ENCODE measurements around the gene CADPS. TPM values are rescaled to one million over a fixed set of nuclear protein-coding genes. Genes with fewer than 3 reads are reported as not detected.
A peak's percentile ranks its signal among the peaks of the same experiment; 100 is the strongest.

CADPS gene
- total and polyA plus RNA-seq, 4 donors: 0.13 to 0.99 (median 0.75) TPM; not detected in 1

DNA sequence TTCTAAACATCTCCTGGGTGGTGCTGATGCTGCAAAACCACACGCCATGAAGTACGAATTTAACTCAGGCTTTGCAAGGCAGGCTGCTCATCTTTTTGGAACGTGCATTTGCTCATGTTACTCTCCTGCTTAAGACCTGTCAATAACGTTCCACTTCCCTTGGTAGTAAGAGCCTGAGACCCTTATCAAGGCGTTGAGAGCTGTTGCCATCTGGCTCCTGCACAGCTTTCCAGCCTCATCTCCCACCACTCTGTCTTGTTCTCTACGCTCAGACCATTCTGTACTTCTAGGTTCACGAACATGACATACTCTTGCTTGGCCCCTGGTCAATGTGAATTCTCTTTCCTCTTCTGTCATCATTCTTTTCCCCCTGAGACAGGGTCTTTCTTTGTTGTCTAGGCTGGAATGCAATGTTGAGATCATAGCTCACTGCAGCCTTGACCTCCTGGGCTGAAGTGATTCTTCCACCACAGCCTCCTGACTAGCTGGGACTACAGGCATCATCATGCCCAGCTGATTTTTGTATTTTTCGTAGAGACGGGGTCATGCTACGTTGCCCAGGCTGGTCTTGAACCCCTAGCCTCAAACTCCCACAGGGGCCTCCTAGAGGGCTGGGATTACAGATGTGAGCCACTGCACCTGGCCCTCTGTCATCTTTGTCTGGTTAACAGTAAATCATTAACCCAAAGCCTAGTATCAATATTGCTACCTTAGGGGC, 202.8 kb downstream of the CADPS start:
- H3K9me3 ChIP-seq (ENCODE audit: control insufficient read depth, low read length): peaks cover 2% of the 10 kb centered on the region
- no peak overlapping the region for H3K4me3 ChIP-seq (ENCODE audit: low read length in 2 of 2)
- ATAC-seq (ENCODE audit: low FRiP score): no peak
- H3K36me3 ChIP-seq (ENCODE audit: control insufficient read depth in 1 of 2, insufficient read depth in 2 of 2, low read length in 1 of 2): no peaks in the 10 kb centered on the region
- H3K4me1 ChIP-seq (ENCODE audit: control insufficient read depth in 1 of 2, insufficient read depth in 2 of 2, low read length in 2 of 2): no peaks in the 10 kb centered on the region
- H3K27ac ChIP-seq (ENCODE audit: low read depth in 1 of 2, low read length in 2 of 2): no peak overlapping the region
- no peaks in the 10 kb centered on the region for H3K27me3 ChIP-seq (ENCODE audit: control insufficient read depth in 1 of 2, insufficient read depth in 2 of 2, low read length in 1 of 2)
- WGBS, 2 donors: 65 to 67% methylated on average over 10 of the region's 10 CpGs
- DNase-seq: no peak
- intact Hi-C loops (cut with DNase I): no loop called here

GRCh38 chr3:62670351-62670750, 204.9 kb downstream of the CADPS start:
- H3K27me3 ChIP-seq (ENCODE audit: control insufficient read depth in 1 of 2, insufficient read depth in 2 of 2, low read length in 1 of 2): no peaks in the 10 kb centered on the region
- DNase-seq (no peak), ATAC-seq (ENCODE audit: low FRiP score) (no peak)
- intact Hi-C loops (cut with DNase I): no loop called here
- H3K36me3 ChIP-seq (ENCODE audit: control insufficient read depth in 1 of 2, insufficient read depth in 2 of 2, low read length in 1 of 2): no peaks in the 10 kb centered on the region
- peaks cover 2% of the 10 kb centered on the region for H3K9me3 ChIP-seq (ENCODE audit: control insufficient read depth, low read length)
- H3K27ac ChIP-seq (ENCODE audit: low read depth in 1 of 2, low read length in 2 of 2): no peak overlapping the region
- no peaks in the 10 kb centered on the region for H3K4me1 ChIP-seq (ENCODE audit: control insufficient read depth in 1 of 2, insufficient read depth in 2 of 2, low read length in 2 of 2)
- no peak overlapping the region for H3K4me3 ChIP-seq (ENCODE audit: low read length in 2 of 2)

DNA sequence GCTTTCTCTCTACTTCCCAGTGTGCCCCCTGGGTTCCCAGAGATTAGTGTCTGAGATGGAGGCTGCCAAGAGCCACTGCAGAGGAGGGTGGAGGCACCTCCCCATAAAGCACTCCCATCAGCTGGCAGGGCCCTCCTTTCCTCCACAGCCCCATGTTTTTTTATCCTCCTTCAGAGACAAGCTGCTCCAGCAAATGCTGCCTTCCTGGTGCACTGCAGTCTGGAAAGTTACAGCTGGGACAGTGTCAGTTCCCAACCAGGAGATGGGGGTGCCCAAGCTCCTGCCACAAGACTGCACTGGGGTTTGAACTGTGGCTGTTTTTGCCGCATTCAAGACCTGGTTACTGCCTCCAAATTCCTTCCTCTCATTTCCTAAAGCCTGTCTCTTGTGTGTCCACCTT, 206.1 kb downstream of the CADPS start:
- WGBS, 2 donors: 46 to 68% methylated on average over 1 of the region's 1 CpG
- Histone ChIP-seq H3K27ac (ENCODE audit: low read depth in 1 of 2, low read length in 2 of 2) (no peak overlapping the region), H3K36me3 (ENCODE audit: control insufficient read depth in 1 of 2, insufficient read depth in 2 of 2, low read length in 1 of 2) (no peaks in the 10 kb centered on the region), H3K27me3 (ENCODE audit: control insufficient read depth in 1 of 2, insufficient read depth in 2 of 2, low read length in 1 of 2) (no peaks in the 10 kb centered on the region), H3K4me3 (ENCODE audit: low read length in 2 of 2) (no peak overlapping the region), H3K4me1 (ENCODE audit: control insufficient read depth in 1 of 2, insufficient read depth in 2 of 2, low read length in 2 of 2) (no peaks in the 10 kb centered on the region), H3K9me3 (ENCODE audit: control insufficient read depth, low read length) (no peaks in the 10 kb centered on the region)
- ATAC-seq (ENCODE audit: low FRiP score): no peak
- intact Hi-C loops (cut with DNase I): loop anchor here in 1 of 2 donors (10.0 kb wide), 1 partner anchor 526 kb away; no protein-coding TSS in a partner anchor
- no peak for DNase-seq

- intact Hi-C loops (cut with DNase I): loop anchor here in 1 of 2 donors (10.0 kb wide), 1 partner anchor 527 kb away; no protein-coding TSS in a partner anchor
Observed at GRCh38 chr3:62667714-62668113, 207.5 kb downstream of the CADPS start.

DNA sequence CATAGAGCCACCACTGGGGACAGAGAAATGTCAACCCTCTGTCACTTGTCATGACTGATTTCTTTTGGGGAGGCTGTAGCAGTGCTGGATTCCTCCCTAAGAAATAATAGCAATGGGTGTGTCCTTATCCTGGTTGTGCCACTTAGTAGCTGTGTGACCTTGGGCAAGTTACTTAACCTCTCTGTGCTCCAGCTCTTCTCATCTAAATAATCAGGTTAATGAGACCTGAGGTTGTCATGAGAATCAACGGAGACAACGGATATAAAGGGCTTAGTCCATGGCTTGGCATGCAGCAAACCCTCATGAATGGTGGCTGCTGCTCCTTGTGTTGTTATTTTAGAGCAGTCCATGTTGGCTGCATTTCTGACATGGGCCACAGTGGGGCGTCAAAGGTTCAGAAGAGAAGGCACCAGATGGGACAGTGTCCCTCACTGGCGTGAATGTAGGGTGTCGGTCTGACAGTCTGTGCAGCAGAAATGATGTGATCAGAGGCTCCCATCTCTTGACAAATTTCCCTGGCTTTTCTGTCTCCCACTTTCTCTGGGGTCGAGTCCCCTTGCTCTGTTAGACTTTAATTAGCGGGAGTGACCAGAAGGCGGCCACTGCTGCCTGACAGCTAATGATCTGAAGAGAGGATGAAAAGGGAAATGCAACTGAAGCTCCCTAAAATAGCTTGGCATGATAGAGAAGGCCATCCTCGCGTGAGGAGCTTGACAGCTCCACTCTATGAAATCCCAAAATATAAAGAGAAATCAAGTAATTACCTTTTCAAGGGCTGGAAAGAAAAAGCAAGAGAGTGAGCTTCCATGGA, 209.4 kb downstream of the CADPS start:
- no peaks in the 10 kb centered on the region for H3K4me1 ChIP-seq (ENCODE audit: control insufficient read depth in 1 of 2, insufficient read depth in 2 of 2, low read length in 2 of 2)
- 6 to 8% methylated on average over 10 of the region's 10 CpGs for WGBS, 2 donors
- intact Hi-C loops (cut with DNase I): loop anchor here in 1 of 2 donors (10.0 kb wide), 1 partner anchor 529 kb away; no protein-coding TSS in a partner anchor
- DNase-seq (peak in 1 of 2 donors; percentile 65), ATAC-seq (ENCODE audit: low FRiP score) (peak; percentile 67)
- no peaks in the 10 kb centered on the region for H3K27me3 ChIP-seq (ENCODE audit: control insufficient read depth in 1 of 2, insufficient read depth in 2 of 2, low read length in 1 of 2)
- no peak overlapping the region for H3K4me3 ChIP-seq (ENCODE audit: low read length in 2 of 2)
- H3K9me3 ChIP-seq (ENCODE audit: control insufficient read depth, low read length): no peaks in the 10 kb centered on the region
- no peak overlapping the region for H3K27ac ChIP-seq (ENCODE audit: low read depth in 1 of 2, low read length in 2 of 2)
- H3K36me3 ChIP-seq (ENCODE audit: control insufficient read depth in 1 of 2, insufficient read depth in 2 of 2, low read length in 1 of 2): no peaks in the 10 kb centered on the region

More at GRCh38 chr3:62667714-62668113, 207.5 kb downstream of the CADPS start:
- no peaks in the 10 kb centered on the region for H3K9me3 ChIP-seq (ENCODE audit: control insufficient read depth, low read length)
- 70 to 84% methylated on average over 5 of the region's 5 CpGs for WGBS, 2 donors
- H3K27ac ChIP-seq (ENCODE audit: low read depth in 1 of 2, low read length in 2 of 2): no peak overlapping the region
- ATAC-seq (ENCODE audit: low FRiP score) (no peak), DNase-seq (no peak)
- H3K4me1 ChIP-seq (ENCODE audit: control insufficient read depth in 1 of 2, insufficient read depth in 2 of 2, low read length in 2 of 2): no peaks in the 10 kb centered on the region
- no peak overlapping the region for H3K4me3 ChIP-seq (ENCODE audit: low read length in 2 of 2)
- H3K36me3 ChIP-seq (ENCODE audit: control insufficient read depth in 1 of 2, insufficient read depth in 2 of 2, low read length in 1 of 2): no peaks in the 10 kb centered on the region
- H3K27me3 ChIP-seq (ENCODE audit: control insufficient read depth in 1 of 2, insufficient read depth in 2 of 2, low read length in 1 of 2): no peaks in the 10 kb centered on the region

GRCh38 chr3:62662677-62663076, 212.5 kb downstream of the CADPS start:
- intact Hi-C loops (cut with DNase I): loop anchor here in 1 of 2 donors (10.0 kb wide), 1 partner anchor 532 kb away; no protein-coding TSS in a partner anchor
- no peaks in the 10 kb centered on the region for H3K4me1 ChIP-seq (ENCODE audit: control insufficient read depth in 1 of 2, insufficient read depth in 2 of 2, low read length in 2 of 2)
- no peaks in the 10 kb centered on the region for H3K36me3 ChIP-seq (ENCODE audit: control insufficient read depth in 1 of 2, insufficient read depth in 2 of 2, low read length in 1 of 2)
- DNase-seq (no peak), ATAC-seq (ENCODE audit: low FRiP score) (no peak)
- no peaks in the 10 kb centered on the region for H3K27me3 ChIP-seq (ENCODE audit: control insufficient read depth in 1 of 2, insufficient read depth in 2 of 2, low read length in 1 of 2)
- 38% methylated on average over 6 of the region's 6 CpGs for WGBS, 2 donors
- H3K27ac ChIP-seq (ENCODE audit: low read depth in 1 of 2, low read length in 2 of 2): no peak overlapping the region
- H3K4me3 ChIP-seq (ENCODE audit: low read length in 2 of 2): no peak overlapping the region
- no peaks in the 10 kb centered on the region for H3K9me3 ChIP-seq (ENCODE audit: control insufficient read depth, low read length)

DNA sequence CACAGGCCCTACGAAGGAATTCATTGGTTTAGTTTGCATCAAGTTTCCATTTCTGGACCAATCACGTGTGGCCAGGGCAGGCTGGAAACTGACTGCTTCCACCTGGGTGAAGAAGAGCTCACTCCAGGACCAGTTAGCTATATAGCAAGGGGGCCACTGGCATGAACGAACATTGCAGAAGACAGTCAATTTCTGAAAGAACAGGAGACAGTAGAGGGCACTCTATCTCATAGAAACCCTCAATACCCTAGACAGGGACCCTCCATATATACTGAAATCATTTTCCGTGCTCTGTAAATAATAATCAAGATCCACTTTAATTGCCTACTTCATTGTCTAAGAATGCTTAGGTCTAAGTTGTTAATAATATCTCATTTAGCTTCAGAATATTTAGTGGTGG, 215.6 kb downstream of the CADPS start:
- Histone ChIP-seq H3K27ac (ENCODE audit: low read depth in 1 of 2, low read length in 2 of 2) (no peak overlapping the region), H3K4me1 (ENCODE audit: control insufficient read depth in 1 of 2, insufficient read depth in 2 of 2, low read length in 2 of 2) (no peaks in the 10 kb centered on the region), H3K4me3 (ENCODE audit: low read length in 2 of 2) (no peak overlapping the region), H3K36me3 (ENCODE audit: control insufficient read depth in 1 of 2, insufficient read depth in 2 of 2, low read length in 1 of 2) (no peaks in the 10 kb centered on the region), H3K9me3 (ENCODE audit: control insufficient read depth, low read length) (peaks cover 1% of the 10 kb centered on the region), H3K27me3 (ENCODE audit: control insufficient read depth in 1 of 2, insufficient read depth in 2 of 2, low read length in 1 of 2) (no peaks in the 10 kb centered on the region)
- ATAC-seq (ENCODE audit: low FRiP score) (no peak), DNase-seq (no peak)
- WGBS, 2 donors: 55 to 58% methylated on average over 4 of the region's 4 CpGs
- intact Hi-C loops (cut with DNase I): loop anchor here in 1 of 2 donors (10.0 kb wide), 1 partner anchor 535 kb away; no protein-coding TSS in a partner anchor

DNA sequence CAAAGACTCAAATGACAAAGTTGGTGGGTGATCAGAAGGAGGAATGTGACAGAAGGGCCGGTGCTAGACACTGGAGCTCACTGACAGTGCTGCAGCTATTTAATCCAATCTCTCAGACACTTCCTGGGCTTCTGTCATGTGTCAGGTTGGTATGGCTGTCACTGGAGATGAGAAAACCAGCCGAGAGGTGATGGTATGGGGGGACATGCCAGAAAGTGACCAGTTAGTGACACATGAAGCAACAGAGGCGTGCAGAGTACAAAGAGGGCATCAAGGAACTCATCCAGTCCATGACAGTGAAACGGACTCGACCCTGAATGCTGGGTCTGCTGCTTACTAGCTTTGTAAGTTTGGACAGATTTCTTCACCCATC, 219.5 kb downstream of the CADPS start:
- 52 to 57% methylated on average over 5 of the region's 5 CpGs for WGBS, 2 donors

More for the DNA sequence above, 219.5 kb downstream of the CADPS start:
- no peak overlapping the region for H3K27ac ChIP-seq (ENCODE audit: low read depth in 1 of 2, low read length in 2 of 2)
- no peak for DNase-seq
- no peaks in the 10 kb centered on the region for H3K36me3 ChIP-seq (ENCODE audit: control insufficient read depth in 1 of 2, insufficient read depth in 2 of 2, low read length in 1 of 2)
- intact Hi-C loops (cut with DNase I): no loop called here
- H3K4me1 ChIP-seq (ENCODE audit: control insufficient read depth in 1 of 2, insufficient read depth in 2 of 2, low read length in 2 of 2): no peaks in the 10 kb centered on the region
- H3K9me3 ChIP-seq (ENCODE audit: control insufficient read depth, low read length): peaks cover 3% of the 10 kb centered on the region
- ATAC-seq (ENCODE audit: low FRiP score): no peak
- no peak overlapping the region for H3K4me3 ChIP-seq (ENCODE audit: low read length in 2 of 2)
- no peaks in the 10 kb centered on the region for H3K27me3 ChIP-seq (ENCODE audit: control insufficient read depth in 1 of 2, insufficient read depth in 2 of 2, low read length in 1 of 2)

All from aorta (tissue), 5 donors.